GM10266 (cell line): ENCODE data around the gene GBP1.
"Not testable (repeated sequence)": the region's sequence is repeated elsewhere in the genome, so short reads cannot be mapped to it uniquely, and the experiment has no call there.

ENCODE experiments used
- DNase-seq: peaks from one replicate; pipeline ENCODE4 v3.0.0; 2012; ENCODE audit errors: extremely low spot score
- TF ChIP-seq, protein P1 (sequence below): IDR thresholded peaks from 2 replicates; pipeline ENCODE4 v1.5.1; 2012; ENCODE audit warnings: mild to moderate bottlenecking, low read depth; ENCODE audit not compliant: control insufficient read depth, insufficient read depth; ENCODE audit errors: missing control alignments

GBP1 gene

DNA sequence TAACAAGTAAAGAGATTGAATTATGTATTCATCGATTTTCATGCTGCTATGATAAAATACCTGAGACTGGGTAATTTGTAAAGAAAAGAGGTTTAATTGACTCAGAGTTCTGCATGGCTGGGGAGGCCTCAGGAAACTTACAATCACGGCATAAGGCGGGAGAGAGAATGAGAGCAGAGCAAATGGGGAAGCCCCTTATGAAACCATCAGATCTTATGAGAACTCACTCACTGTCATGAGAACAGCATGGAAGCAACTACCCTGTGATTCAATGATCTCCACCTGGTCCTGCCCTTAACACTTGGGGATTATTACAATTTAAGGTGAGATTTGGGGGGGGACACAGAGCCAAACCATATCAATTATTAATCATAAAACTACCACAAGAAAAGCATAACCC, 39.1 kb downstream of the GBP1 start:
- no peak for DNase-seq
- TF ChIP-seq, protein P1, sequence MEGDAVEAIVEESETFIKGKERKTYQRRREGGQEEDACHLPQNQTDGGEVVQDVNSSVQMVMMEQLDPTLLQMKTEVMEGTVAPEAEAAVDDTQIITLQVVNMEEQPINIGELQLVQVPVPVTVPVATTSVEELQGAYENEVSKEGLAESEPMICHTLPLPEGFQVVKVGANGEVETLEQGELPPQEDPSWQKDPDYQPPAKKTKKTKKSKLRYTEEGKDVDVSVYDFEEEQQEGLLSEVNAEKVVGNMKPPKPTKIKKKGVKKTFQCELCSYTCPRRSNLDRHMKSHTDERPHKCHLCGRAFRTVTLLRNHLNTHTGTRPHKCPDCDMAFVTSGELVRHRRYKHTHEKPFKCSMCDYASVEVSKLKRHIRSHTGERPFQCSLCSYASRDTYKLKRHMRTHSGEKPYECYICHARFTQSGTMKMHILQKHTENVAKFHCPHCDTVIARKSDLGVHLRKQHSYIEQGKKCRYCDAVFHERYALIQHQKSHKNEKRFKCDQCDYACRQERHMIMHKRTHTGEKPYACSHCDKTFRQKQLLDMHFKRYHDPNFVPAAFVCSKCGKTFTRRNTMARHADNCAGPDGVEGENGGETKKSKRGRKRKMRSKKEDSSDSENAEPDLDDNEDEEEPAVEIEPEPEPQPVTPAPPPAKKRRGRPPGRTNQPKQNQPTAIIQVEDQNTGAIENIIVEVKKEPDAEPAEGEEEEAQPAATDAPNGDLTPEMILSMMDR = no peak

DNA sequence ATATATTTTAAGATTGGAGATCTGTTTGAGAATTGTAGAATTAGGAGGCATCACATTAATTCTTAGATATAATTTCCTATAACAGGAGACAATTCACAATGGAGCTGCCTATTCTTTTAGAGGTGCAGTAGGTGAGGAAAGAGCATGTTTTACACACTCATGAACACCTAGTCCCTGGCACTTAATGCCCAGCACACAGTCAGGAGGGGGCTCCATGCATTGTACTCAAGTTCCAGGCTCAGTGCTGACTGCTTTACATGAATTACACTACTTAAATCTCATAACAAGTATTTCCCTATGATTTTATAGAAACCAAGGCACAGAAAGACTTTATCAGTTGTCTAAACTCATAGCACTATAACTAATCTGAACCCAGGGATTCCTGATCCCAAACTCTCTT, 42.0 kb downstream of the GBP1 start:
- no peak for DNase-seq
- TF ChIP-seq, protein P1 = no peak

DNA sequence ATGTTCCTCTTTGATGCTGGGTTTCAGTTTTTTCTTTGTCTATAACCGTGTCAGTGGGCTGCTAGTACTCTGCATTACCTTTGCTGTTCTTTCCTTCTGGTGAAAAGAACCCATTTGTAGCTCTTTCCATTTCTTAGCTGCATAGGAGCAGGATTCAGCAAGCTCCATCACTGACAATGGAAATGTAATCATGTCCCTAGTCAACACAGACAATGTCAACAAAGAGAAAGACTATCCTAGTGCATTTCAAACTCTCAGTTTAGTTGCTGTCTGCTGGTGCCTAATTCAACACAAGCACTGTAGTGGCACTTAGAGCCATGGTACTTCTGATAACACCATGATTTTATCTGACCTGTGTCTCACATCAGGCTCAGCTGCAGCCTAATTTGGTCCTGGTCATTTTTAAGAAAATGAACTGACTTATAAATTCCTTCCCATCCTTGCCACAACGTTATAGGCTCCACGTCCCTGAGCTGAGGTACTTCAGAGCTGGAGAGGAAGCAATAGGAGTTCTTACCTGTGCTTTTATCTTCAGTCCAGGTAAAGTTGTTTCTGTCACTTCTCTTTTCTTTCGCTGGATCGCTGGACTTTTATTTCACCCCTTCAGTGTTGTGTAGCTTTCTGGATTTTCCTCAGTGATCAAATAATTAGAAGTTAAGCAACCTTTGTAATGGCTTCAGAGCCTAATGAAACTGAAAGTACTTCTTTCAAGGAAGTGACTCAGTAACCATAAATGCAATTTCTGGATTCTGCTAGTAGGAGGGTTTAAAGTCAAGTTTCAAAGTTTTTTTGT, 42.6 kb downstream of the GBP1 start, which contains the start of gene GBP3:
GBP3 (minus strand) TSS at position 700 of the 793 bp plus-strand sequence. CDS start 2,145 bp downstream, outside the sequence.
- peak; percentile 23 for DNase-seq
- TF ChIP-seq, protein P1 = no peak

DNA sequence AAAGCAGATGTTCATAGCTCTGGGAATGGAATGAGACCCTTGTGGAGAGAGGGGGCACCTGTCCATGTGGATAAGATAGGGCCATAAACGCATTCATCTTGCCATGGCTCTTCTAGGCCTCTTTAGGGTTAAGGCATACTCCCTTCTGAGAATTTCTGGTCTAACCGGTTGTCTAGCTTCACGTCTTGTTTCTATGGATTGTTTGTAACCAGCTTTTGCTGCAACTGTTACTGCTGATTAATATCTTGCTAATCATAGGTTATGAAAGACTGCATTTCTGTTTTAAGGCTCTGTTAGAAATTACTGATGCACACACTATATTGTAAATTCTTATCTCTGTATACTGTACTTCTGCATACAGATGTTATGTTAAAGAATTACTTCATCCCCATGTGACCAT, 46.7 kb downstream of the GBP1 start:
- DNase-seq = not testable (repeated sequence)

DNA sequence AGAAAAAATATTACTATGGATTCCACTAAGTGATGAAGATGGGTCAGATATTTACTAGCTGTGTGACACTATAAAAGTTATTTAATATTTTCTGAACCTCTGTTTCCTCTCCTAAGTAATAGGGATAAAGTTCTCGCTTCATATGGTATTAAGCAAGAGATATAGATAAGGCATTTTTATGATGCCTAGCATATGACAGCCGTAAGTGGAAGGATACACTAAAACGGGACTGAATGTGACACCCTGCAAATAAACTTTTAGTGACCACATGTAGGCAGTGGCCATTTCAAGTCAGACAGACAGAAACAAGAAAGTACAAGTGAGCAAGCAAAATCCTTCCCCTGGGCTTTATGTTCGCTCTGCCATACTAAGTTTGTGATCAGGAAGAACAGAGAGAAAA, 56.5 kb downstream of the GBP1 start:
- TF ChIP-seq, protein P1 = no peak

DNA sequence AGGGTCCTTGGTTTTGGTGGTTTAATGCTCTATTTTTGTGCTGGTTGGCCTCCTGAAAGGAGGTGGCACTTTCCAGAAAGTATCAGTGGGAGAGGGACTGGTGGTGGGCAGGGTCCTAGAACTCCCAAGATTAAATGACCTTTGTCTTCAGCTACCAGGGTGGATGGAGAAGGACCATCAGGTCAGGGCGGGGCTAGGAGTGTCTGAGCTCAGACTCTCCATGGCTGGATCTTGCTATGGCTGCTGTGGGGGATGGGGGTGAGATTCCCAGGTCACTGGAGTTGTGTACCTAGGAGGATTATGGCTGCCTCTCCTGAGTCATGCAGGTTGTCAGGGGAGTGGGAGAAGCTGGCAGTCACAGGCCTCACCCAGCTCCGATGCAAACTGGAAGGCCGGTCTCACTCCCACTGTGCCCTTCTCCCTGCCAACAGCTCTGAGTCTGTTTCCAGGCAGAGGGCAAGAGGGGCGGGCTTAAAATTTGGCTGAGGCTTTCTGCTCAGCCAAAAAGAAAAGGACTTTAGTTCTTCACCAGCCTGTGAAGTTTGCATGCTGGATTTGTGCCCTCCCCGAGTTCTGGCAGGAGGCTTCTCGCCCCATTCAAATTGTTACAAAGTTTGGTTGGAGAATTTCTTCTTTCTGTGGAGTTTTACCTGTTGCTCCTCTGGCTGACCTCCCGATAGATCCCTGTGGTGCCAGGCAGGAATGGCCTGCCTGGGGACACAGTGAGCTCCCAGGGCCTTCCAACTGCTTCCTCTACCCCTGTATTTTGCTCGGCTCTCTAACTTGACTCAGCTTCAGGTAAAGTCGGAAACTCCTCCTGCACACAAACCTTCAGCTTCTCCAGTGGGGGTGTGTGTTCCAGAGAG, 59.5 kb downstream of the GBP1 start:
- DNase-seq = no peak

More for the DNA sequence above, 56.5 kb downstream of the GBP1 start:
- DNase-seq = no peak

More for the DNA sequence above, 59.5 kb downstream of the GBP1 start:
- TF ChIP-seq, protein P1 = no peak
